ENCODE data around the gene ABCB1.

DNA sequence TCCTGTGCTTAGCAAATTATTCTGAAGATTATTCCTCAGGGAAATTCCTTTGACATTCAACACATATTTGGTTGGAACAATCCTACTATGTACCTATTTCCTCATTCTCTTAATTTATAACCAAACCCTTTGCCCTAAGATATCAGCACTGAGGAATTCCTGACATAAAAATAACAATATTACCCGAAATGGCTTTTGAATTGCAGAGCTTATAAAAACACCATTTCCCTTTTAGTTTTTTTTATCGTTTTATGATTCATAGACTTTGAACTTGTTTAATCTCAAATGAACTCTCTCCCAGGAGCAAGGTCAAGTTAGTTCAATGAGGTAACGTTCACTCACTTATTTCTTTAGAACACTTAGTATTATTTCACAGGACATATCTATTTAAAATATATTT, 7.7 kb upstream of the ABCB1 start:
- TF ChIP-seq, protein P1, sequence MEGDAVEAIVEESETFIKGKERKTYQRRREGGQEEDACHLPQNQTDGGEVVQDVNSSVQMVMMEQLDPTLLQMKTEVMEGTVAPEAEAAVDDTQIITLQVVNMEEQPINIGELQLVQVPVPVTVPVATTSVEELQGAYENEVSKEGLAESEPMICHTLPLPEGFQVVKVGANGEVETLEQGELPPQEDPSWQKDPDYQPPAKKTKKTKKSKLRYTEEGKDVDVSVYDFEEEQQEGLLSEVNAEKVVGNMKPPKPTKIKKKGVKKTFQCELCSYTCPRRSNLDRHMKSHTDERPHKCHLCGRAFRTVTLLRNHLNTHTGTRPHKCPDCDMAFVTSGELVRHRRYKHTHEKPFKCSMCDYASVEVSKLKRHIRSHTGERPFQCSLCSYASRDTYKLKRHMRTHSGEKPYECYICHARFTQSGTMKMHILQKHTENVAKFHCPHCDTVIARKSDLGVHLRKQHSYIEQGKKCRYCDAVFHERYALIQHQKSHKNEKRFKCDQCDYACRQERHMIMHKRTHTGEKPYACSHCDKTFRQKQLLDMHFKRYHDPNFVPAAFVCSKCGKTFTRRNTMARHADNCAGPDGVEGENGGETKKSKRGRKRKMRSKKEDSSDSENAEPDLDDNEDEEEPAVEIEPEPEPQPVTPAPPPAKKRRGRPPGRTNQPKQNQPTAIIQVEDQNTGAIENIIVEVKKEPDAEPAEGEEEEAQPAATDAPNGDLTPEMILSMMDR (IDR thresholded peaks at IDR 0.05; ENCODE audit: extremely low read depth in 1 of 2, insufficient read depth in 1 of 2, low read depth in 1 of 2, low read length in 2 of 2), result no peak
- TF ChIP-seq JUN (IDR thresholded peaks at IDR 0.05; ENCODE audit: borderline replicate concordance, insufficient read depth, insufficient read length, low read depth) (no peak), POLR2A (IDR thresholded peaks at IDR 0.05; ENCODE audit: low read depth, low read length) (no peak), EZH2 (IDR thresholded peaks at IDR 0.05; ENCODE audit: borderline replicate concordance, low read depth, low read length, severe bottlenecking) (no peak), POLR2AphosphoS5 (IDR thresholded peaks at IDR 0.05; ENCODE audit: insufficient read depth, low read depth, low read length) (no peak), MYC (IDR thresholded peaks at IDR 0.05; ENCODE audit: low read depth, low read length) (no peak), MAX (IDR thresholded peaks at IDR 0.05; ENCODE audit: insufficient read depth, insufficient read length) (no peak), FOS (IDR thresholded peaks at IDR 0.05; ENCODE audit: borderline replicate concordance, insufficient read depth, low read length) (no peak)
